ENCODE data around the gene RNU2-1. TPM values are rescaled to one million over a fixed set of nuclear protein-coding genes. Genes with fewer than 3 reads are reported as not detected.
"Not testable (repeated sequence)": the region's sequence is repeated elsewhere in the genome, so short reads cannot be mapped to it uniquely, and the experiment has no call there.

The RNU2-1 gene
- polyA plus RNA-seq (ENCODE audit: insufficient read length in 4 of 4), result 1 to 10 TPM in 1 of 4 donors, under 1 TPM in 1, not detected in 2; 0.40 to 1.6 TPM

DNA sequence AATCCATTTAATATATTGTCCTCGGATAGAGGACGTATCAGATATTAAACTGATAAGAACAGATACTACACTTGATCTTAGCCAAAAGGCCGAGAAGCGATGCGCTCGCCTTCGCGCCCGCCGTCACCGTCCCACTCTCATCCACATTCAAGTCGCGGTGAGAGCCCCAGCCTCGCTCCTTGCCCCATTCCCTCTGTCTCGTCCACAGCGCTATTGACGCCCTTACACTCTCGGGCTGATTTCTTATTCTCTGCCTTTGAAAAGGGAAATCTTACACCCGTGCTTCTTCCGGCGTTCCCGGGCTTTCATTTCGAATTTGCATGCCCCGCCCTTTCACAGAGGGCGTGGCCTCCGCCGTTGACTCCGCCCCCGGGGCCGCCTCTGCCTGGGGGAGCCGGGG, at the start of gene RNU2-1:
RNU2-1 (minus strand) TSS at position 101 of the 400 bp plus-strand sequence.
- DNase-seq (ENCODE audit: low read depth in 4 of 4, low spot score in 3 of 4), result not testable (repeated sequence)

DNA sequence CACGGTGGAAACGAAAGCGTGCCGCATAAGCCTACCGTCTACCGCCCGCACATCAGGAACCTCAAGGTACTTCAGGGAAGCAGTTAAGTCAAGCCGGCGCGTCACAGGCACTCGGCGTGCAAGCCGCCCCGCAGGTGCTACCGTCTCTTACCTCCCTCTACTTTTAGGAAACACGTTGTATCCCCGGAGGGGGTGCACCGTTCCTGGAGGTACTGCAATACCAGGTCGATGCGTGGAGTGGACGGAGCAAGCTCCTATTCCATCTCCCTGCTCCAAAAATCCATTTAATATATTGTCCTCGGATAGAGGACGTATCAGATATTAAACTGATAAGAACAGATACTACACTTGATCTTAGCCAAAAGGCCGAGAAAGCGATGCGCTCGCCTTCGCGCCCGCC, 39.1 kb upstream of the RNU2-1 start:
- DNase-seq (ENCODE audit: low read depth in 4 of 4, low spot score in 3 of 4), result not testable (repeated sequence)

DNA sequence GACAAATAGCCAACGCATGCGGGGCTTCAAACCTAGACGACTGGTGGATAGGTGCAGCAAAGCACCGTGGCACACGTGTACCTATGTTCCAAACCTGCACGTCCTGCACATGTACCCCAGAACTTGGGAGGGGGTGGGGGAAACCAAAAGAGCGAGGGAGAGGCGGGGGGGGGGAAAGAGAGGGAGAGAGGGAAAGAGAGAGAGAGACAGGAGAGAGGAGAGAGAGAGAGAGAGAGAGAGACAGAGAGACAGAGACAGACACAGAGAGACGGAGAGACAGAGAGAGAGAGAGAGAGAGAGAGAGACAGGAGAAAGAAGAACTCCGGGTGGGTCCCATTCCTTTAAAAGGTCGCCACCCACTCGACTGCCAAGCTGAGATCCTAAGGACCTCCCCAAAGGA, 38.7 kb upstream of the RNU2-1 start:
- not testable (repeated sequence) for DNase-seq (ENCODE audit: low read depth in 4 of 4, low spot score in 3 of 4)

DNA sequence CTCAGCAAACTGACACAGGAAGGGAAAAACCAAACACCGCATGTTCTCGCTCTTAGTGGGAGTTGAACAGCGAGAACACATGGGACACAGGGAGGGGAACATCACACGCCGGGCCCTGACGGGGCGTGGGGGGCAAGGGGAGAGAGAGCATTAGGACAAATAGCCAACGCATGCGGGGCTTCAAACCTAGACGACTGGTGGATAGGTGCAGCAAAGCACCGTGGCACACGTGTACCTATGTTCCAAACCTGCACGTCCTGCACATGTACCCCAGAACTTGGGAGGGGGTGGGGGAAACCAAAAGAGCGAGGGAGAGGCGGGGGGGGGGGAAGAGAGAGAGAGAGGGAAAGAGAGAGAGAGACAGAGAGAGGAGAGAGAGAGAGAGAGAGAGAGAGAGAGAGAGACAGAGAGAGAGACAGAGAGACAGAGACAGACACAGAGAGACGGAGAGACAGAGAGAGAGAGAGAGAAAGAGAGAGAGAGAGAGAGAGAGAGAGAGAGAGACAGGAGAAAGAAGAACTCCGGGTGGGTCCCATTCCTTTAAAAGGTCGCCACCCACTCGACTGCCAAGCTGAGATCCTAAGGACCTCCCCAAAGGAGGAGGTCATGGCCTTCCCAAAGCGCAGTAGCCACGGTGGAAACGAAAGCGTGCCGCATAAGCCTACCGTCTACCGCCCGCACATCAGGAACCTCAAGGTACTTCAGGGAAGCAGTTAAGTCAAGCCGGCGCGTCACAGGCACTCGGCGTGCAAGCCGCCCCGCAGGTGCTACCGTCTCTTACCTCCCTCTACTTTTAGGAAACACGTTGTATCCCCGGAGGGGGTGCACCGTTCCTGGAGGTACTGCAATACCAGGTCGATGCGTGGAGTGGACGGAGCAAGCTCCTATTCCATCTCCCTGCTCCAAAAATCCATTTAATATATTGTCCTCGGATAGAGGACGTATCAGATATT, 37.1 kb upstream of the RNU2-1 start:
- DNase-seq (ENCODE audit: low read depth in 4 of 4, low spot score in 3 of 4), result not testable (repeated sequence)

DNA sequence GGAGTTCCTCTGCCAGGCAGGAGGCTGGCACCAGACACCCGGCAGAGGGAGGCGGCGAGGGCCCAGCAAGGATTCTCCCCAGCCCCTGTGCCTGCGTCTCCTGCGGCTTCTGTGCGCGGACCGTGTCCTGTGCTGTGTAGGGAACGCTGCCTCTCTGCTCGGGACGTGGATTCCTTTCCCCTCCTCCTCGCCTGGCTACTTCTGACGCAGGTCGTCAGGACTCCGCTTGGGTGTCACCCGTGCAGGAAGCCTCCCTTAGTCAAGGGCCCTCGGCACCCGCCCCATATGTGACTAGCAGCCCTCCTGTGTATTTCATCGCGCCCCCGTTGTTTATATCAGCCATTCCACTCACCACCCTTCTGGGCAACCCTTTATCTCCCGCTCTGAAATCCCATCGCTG, 12.7 kb upstream of the RNU2-1 start:
- DNase-seq (ENCODE audit: low read depth in 4 of 4, low spot score in 3 of 4), result not testable (repeated sequence)

DNA sequence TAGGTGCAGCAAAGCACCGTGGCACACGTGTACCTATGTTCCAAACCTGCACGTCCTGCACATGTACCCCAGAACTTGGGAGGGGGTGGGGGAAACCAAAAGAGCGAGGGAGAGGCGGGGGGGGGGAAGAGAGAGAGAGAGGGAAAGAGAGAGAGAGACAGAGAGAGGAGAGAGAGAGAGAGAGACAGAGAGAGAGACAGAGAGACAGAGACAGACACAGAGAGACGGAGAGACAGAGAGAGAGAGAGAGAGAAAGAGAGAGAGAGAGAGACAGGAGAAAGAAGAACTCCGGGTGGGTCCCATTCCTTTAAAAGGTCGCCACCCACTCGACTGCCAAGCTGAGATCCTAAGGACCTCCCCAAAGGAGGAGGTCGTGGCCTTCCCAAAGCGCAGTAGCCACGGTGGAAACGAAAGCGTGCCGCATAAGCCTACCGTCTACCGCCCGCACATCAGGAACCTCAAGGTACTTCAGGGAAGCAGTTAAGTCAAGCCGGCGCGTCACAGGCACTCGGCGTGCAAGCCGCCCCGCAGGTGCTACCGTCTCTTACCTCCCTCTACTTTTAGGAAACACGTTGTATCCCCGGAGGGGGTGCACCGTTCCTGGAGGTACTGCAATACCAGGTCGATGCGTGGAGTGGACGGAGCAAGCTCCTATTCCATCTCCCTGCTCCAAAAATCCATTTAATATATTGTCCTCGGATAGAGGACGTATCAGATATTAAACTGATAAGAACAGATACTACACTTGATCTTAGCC, 7.0 kb upstream of the RNU2-1 start:
- not testable (repeated sequence) for DNase-seq (ENCODE audit: low read depth in 4 of 4, low spot score in 3 of 4)

DNA sequence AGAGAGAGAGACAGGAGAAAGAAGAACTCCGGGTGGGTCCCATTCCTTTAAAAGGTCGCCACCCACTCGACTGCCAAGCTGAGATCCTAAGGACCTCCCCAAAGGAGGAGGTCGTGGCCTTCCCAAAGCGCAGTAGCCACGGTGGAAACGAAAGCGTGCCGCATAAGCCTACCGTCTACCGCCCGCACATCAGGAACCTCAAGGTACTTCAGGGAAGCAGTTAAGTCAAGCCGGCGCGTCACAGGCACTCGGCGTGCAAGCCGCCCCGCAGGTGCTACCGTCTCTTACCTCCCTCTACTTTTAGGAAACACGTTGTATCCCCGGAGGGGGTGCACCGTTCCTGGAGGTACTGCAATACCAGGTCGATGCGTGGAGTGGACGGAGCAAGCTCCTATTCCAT, 5.8 kb upstream of the RNU2-1 start:
- DNase-seq (ENCODE audit: low read depth in 4 of 4, low spot score in 3 of 4), result not testable (repeated sequence)

DNA sequence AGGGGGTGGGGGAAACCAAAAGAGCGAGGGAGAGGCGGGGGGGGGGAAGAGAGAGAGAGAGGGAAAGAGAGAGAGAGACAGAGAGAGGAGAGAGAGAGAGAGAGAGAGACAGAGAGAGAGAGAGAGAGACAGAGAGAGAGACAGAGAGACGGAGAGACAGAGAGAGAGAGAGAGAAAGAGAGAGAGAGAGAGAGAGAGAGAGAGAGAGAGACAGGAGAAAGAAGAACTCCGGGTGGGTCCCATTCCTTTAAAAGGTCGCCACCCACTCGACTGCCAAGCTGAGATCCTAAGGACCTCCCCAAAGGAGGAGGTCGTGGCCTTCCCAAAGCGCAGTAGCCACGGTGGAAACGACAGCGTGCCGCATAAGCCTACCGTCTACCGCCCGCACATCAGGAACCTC, 514 bp downstream of the RNU2-1 start:
- DNase-seq (ENCODE audit: low read depth in 4 of 4, low spot score in 3 of 4), result not testable (repeated sequence)

DNA sequence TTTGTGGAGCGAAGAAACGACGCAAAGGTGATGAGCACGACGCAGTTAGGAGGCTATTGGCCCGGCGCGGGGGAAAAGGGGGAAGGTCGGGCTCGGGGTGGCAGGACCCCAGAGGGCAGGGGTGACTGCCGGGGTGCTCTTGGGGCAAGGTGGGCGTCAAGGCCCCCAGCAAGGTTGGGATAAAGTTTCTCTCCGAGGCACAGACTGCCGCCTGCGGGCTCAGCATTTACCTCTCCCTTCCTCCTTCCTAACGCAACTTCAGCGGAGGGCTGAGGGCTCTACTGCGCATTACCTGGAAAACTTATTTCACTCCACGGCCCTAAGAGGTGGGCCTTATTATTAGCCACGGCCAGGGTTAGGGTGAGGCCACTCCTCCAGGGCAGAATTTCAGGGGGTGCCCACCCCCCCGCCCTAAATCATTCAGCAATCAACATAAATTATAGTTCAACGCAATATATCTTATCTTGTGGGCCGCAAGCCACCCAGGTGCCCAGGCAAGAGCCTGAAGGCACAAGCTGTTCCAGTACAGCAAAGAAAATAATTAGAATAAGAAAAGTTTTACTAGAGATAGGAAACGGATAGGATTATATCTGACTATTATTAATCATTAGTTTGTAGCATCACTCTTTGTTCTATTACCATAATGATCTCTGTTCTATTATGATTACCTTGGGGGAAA, 1.6 kb downstream of the RNU2-1 start:
- not testable (repeated sequence) for DNase-seq (ENCODE audit: low read depth in 4 of 4, low spot score in 3 of 4)

DNA sequence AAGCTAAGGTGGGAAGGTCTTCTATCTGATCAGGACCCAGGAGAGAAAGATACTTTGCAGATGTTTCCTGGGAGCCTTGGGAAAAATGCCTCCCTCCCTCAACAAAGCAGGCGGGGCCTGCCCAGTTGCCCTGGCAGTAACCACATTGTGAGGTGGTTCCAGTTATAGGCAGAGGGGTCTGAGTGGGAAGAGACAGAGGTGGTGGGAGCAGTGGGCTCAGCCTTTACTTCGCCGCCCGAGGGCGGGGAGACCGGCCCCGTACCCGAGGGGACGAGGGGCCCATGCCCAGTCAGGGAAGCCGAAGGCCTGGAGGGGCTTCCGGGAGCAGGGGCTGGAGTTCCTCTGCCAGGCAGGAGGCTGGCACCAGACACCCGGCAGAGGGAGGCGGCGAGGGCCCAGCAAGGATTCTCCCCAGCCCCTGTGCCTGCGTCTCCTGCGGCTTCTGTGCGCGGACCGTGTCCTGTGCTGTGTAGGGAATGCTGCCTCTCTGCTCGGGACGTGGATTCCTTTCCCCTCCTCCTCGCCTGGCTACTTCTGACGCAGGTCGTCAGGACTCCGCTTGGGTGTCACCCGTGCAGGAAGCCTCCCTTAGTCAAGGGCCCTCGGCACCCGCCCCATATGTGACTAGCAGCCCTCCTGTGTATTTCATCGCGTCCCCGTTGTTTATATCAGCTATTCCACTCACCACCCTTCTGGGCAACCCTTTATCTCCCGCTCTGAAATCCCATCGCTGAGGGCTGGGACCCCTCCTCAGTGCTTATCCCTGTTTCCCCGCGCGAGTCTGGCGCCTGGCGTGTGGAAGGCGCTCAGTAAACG, 2.4 kb downstream of the RNU2-1 start:
- DNase-seq (ENCODE audit: low read depth in 4 of 4, low spot score in 3 of 4), result not testable (repeated sequence)

DNA sequence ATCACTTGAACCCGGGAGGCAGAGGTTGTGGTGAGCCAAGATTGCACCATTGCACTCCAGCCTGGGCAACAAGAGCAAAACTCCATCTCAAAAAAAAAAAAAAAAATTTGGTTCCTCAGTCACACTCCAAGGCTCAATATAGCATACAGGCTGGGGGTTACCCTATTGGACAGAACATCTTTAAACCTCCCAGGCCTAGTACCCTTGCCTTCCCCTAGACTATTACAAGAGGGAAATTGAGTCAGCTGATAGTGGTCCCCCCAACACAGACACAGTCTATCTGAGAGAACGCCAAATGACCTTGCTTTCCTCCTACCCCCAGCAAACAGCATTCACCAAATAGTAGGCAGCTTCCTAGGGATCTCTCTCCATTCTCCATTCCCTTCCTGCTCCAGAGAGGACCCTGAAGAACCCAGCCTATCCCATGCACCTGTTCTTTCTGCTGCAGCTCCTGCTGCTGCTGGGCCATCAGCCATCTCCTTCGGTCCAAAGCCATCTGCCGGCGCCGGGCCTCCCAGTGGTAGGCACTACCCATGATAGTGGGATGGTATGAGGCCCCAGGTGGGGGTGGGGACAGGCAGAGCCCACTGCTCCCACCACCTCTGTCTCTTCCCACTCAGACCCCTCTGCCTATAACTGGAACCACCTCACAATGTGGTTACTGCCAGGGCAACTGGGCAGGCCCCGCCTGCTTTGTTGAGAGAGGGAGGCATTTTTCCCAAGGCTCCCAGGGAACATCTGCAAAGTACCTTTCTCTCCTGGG, 5.6 kb downstream of the RNU2-1 start, which contains the start of gene CCDC200:
CCDC200 (minus strand) TSS at position 604 of the 763 bp plus-strand sequence; CDS start at position 535, 69 bp downstream.
- DNase-seq (ENCODE audit: low read depth in 4 of 4, low spot score in 3 of 4), result not testable (repeated sequence)

DNA sequence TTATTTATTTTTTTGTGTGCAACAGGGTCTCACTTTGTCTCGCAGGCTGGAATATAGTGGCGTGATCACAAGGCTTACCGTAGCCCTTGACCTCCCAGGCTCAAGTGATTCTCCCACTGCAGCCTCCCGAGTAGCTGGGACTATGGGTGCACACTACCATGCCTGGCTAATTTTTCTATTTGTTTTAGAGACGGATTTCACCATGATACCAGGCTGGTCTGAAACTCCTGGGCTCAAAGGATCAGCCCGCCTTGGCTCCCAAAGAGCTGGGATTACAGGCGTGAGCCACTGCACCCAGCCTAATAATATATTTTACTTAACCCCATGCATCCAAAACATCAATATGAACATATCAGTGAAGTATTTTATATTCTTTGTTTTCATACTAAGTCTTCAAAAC, 7.4 kb downstream of the RNU2-1 start:
- DNase-seq (ENCODE audit: low read depth in 4 of 4, low spot score in 3 of 4), result no peak

DNA sequence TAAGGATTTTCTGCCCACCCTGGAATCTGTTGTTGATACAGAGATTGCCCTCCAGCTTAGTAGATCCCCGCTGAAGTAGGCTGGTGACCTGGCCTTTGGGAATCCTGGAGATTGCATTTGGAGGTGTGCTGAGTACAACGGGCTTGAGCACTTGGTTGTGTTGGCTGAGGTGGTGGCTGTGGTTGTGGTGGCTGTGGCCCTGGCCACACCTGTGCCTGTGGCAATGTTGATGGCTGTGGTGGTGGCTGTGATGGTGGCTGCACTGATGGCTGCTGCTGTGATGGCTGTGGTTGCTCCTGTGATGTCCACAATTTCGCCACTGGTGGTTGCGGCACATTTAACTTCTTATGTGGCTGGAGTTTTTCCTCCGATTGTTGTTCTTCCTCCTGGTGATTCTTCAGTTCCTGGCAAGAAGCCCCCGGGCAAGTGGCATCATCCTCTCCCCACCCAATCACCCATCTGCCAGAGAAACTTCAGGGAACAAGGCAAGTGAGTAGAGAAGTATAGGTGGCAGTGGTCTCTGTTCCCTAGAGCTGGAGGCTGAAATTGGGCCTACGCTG, 9.6 kb downstream of the RNU2-1 start:
- DNase-seq (ENCODE audit: low read depth in 4 of 4, low spot score in 3 of 4), result no peak

DNA sequence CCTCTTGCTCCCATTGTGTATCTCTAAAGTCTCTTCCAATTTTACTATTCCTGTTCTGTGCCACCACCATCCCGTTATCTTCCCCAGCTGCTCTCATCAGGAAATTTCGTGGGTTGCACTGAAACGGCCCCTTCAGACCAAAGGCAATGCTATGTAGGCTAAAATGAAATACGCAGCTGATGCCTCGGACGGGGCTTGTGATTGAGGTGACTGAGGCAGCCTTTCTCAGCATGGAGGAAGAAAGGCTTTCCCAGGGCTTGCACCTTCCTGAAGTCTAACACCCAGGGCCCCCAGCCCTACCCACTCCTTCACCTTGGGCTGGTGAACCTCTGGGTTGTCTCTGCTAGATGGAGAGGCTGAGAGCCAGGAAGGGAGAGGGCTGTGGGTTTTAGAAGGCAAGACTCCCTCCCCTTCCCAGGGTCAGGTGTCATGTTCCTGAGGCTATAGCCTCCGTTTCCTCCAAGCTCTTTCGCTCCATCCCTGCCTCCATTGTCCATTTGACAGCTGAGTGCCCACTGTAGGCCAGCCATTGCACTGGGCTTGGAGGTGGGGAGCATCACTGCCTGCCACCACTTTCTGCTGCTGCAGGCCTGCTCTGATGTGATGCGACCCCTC, 13.2 kb downstream of the RNU2-1 start:
- no peak for DNase-seq (ENCODE audit: low read depth in 4 of 4, low spot score in 3 of 4)

DNA sequence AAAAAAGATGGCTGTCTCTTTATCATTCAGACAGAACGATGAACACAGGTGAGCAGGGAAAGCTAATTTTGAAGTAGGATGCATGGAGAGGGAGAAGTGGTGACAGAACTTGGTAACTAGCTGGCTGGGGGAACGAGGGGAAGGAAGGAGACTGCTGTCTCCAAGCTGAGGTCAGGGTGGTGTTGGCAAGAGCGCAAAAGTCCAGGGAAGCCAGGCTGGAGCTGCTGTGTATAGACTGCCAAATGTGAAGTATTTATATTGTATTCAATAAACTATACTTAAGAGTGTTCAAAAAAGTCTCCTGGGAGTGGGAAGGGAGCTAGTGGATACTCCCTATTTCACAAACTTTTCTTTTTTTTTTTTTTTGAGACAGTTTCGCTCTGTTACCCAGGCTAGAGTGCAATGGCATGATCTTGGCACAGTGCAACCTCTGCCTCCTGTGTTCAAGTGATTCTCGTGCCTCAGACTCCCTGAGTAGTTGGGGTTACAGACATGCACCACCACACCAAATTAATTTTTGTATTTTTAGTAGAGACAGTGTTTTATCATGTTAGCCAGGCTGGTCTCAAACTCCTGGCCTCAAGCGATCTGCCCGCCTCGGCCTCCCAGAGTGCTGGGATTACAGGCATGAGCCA, 13.9 kb downstream of the RNU2-1 start:
- DNase-seq (ENCODE audit: low read depth in 4 of 4, low spot score in 3 of 4), result no peak

DNA sequence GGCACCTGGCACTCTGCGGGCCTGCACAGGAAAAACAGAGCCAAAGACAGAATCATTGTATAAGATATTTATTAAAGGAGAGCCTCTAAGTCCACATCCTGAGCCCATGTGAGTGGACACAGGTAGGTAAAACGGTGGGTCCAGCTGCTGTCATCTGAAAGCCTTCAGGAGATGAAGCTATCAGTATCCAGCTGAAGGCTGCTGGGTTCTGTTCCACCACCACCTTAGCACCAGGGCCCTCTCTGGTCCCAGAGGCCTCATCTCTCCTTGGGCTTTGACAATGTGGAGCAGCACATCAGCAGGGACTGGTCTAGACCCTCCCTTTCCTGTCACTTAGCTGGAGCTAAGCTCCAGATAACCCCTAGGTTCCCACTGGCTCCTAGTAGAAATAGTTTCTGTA, 14.8 kb downstream of the RNU2-1 start:
- DNase-seq (ENCODE audit: low read depth in 4 of 4, low spot score in 3 of 4), result no peak

DNA sequence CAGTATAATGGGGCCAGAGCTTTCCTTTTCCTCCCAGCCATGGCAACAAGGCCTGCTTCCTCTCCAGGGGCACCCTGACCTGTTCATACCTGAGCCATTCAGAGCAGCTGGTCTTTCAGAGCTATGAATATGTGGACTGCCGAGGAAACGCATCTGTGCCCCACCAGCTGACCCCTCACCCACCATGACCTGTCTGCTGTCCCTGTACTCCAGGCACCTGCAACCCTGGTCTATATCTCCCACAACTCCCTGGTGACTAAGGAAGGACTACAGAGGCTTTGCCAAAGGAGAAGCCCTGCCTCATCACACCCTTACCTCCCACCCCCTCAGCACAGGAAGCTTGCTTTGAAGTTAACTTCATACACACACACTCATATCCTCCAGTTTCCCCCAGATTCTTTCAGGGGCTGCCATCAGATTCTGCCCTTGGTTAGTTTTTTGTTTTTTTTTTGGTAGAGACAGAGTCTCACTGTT, 16.1 kb downstream of the RNU2-1 start:
- no peak for DNase-seq (ENCODE audit: low read depth in 4 of 4, low spot score in 3 of 4)
